Natural killer cell (primary cell): ENCODE data around the gene RICTOR. TPM values are rescaled to one million over a fixed set of nuclear protein-coding genes. Genes with fewer than 3 reads are reported as not detected.
A peak's percentile ranks its signal among the peaks of the same experiment; 100 is the strongest.

Experiments used
- ATAC-seq, 3 donors: fragments of 150-1000 bp in 2 of 3; fragments of 200-7000 bp in 1 of 3; cut with Tn5 transposase; 1 replicate in 1 of 3; 2 replicates in 2 of 3; pipeline ENCODE4 v1.10.0; 2021; ENCODE audit warnings: mild to moderate bottlenecking in 2 of 3, moderate library complexity in 2 of 3
- DNase-seq, 2 donors: peaks; one replicate each; pipeline versions ENCODE4 v3.0.0 to v3.0.0-alpha.2; 2013 to 2021; ENCODE audit warnings: mixed read lengths in 1 of 2
- H3K27ac ChIP-seq: one replicate; pipeline ENCODE4 v1.5.1; 2013; ENCODE audit warnings: mild to moderate bottlenecking, low read length
- H3K27me3 ChIP-seq: one replicate; pipeline ENCODE4 v1.6.1; 2013; ENCODE audit warnings: low read length; ENCODE audit not compliant: control insufficient read depth, insufficient read depth
- H3K36me3 ChIP-seq: one replicate; pipeline ENCODE4 v1.6.1; 2013; ENCODE audit warnings: low read length; ENCODE audit not compliant: control insufficient read depth, insufficient read depth
- H3K4me1 ChIP-seq: one replicate; pipeline ENCODE4 v1.6.1; 2013; ENCODE audit warnings: low read length; ENCODE audit not compliant: control insufficient read depth, insufficient read depth
- H3K4me3 ChIP-seq: one replicate; pipeline ENCODE4 v1.5.1; 2013; ENCODE audit warnings: low read length
- H3K9me3 ChIP-seq: one replicate; pipeline ENCODE4 v1.6.1; 2013; ENCODE audit warnings: low read length; ENCODE audit not compliant: control insufficient read depth, insufficient read depth
- H3K27ac Mint-ChIP-seq, 2 donors: one replicate each; pipeline ENCODE4 v1.8.0; 2022; ENCODE audit warnings: mild to moderate bottlenecking in 2 of 2, mixed read lengths in 2 of 2, moderate library complexity in 1 of 2
- H3K27me3 Mint-ChIP-seq, 2 donors: one replicate each; pipeline ENCODE4 v1.8.0; 2022; ENCODE audit warnings: low read depth in 2 of 2, mixed read lengths in 2 of 2
- H3K36me3 Mint-ChIP-seq: one replicate; pipeline ENCODE4 v1.8.0; 2022; ENCODE audit warnings: mixed read lengths
- H3K4me1 Mint-ChIP-seq, 2 donors: one replicate each; pipeline ENCODE4 v1.8.0; 2022; ENCODE audit warnings: mixed read lengths in 2 of 2
- H3K4me3 Mint-ChIP-seq: one replicate; pipeline ENCODE4 v1.8.0; 2022; ENCODE audit warnings: mild to moderate bottlenecking, moderate library complexity, mixed read lengths
- H3K9me3 Mint-ChIP-seq, 2 donors: one replicate each; pipeline ENCODE4 v1.8.0; 2022; ENCODE audit warnings: mixed read lengths in 2 of 2
- WGBS: methylation state at CpG from one replicate; pipeline ENCODE4 v1.1.7; 2013; ENCODE audit warnings: missing lambda C conversion rate; ENCODE audit not compliant: insufficient coverage; 5-methylcytosine and 5-hydroxymethylcytosine counted together
- intact Hi-C: fragments of 100-400 bp; cut with micrococcal nuclease; formaldehyde crosslinking; loops from one replicate; pipeline ENCODE4 v1.14.2; 2022
- total RNA-seq, 4 donors: library from RNA; stranded (reverse); fragments of 120-200 nt in 1 of 4; gene quantifications; one replicate each; pipeline versions ENCODE4 v1.2.3 to v1.2.4, GENCODE V29; 2013 to 2022
- TF ChIP-seq, protein P1 (sequence below): fragments of 200-600 bp; IDR thresholded peaks from one replicate; pipeline ENCODE4 v1.8.0; 2022; ENCODE audit warnings: antibody characterized with exemption

RICTOR gene
- total RNA-seq, 3 donors from 2014 or later (not counting 1 experiment from before 2014, with no cell fraction given), result 103 to 105 (median 103) TPM

DNA sequence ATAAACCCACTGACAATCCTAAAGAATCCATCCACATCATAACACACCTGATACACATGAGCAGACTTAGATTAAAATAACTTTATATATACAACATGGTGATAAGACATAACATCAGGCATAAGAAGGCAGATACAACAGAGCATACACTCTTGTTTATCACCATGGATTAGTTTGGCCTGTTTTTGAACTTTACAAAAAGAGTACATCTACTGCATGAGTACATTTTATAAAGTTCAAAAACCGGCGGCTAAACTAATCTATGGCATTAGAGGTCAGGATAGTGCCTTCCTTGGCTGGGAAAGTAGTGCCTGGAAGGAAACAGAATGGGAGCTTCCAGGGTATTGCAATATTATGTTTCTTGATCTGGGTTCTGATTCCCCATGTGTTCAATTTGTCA is 15.1 kb downstream of the RICTOR start:
- H3K27ac Mint-ChIP-seq, result peak overlapping the region; percentile 79 to 86
- intact Hi-C loops, result loop anchor here (2.0 kb wide), 1 partner anchor 14 kb away; no protein-coding TSS in a partner anchor

DNA sequence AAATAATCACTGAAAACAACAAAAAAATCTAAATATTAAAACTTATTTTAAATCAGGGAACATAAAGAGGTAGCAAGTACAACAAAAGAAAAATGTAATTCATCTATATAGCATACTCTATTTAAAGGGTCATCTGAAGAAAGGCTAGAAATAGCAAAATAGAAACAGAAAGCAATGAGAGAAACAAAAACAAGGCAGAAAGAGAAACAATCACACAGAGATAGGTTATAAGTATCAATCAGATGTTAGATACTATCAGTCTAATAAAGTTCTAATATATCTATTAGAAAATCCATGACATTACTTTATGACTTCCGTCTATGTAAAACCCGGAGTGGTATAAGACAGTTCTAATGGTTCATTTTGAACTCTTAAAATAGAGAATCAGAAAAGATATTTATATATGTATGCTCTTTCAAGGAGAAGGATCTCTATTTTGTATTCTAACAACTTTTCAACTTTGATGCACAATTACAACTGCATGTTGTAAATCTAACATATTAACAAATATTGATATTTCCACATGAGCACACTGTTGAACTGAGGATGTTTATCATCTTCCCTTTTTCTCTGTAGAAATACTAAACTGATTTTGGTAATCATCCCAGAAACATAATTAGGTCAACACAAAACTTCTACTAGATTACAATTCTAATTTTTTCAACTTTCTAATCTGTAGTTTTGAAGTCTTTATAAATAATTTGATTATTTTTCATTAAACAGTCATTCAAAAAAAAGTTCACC is 15.8 kb downstream of the RICTOR start:
- Mint-ChIP-seq H3K36me3 (no peaks in the 10 kb centered on the region), H3K27me3 (no peaks in the 10 kb centered on the region), H3K27ac (peak overlapping the region; percentile 79 to 86), H3K9me3 (no peaks in the 10 kb centered on the region), H3K4me1 (peaks cover 53 to 61% of the 10 kb centered on the region in 2 donors), H3K4me3 (peak overlapping the region; percentile 79)
- Histone ChIP-seq H3K27ac (peak overlapping the region; percentile 45), H3K36me3 (peaks cover 8% of the 10 kb centered on the region), H3K27me3 (no peaks in the 10 kb centered on the region), H3K4me3 (peak overlapping the region; percentile 30), H3K4me1 (no peaks in the 10 kb centered on the region), H3K9me3 (no peaks in the 10 kb centered on the region)
- TF ChIP-seq, protein P1, sequence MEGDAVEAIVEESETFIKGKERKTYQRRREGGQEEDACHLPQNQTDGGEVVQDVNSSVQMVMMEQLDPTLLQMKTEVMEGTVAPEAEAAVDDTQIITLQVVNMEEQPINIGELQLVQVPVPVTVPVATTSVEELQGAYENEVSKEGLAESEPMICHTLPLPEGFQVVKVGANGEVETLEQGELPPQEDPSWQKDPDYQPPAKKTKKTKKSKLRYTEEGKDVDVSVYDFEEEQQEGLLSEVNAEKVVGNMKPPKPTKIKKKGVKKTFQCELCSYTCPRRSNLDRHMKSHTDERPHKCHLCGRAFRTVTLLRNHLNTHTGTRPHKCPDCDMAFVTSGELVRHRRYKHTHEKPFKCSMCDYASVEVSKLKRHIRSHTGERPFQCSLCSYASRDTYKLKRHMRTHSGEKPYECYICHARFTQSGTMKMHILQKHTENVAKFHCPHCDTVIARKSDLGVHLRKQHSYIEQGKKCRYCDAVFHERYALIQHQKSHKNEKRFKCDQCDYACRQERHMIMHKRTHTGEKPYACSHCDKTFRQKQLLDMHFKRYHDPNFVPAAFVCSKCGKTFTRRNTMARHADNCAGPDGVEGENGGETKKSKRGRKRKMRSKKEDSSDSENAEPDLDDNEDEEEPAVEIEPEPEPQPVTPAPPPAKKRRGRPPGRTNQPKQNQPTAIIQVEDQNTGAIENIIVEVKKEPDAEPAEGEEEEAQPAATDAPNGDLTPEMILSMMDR, result no peak
- no peak for DNase-seq
- peak; percentile 50 to 61 (median 58) for ATAC-seq
- WGBS, result no CpG with 5 or more reads among the region's 2 CpGs
- intact Hi-C loops, result loop anchor here (2.0 kb wide), 1 partner anchor 14 kb away; no protein-coding TSS in a partner anchor

More for the DNA sequence above, 15.1 kb downstream of the RICTOR start:
- no peaks in the 10 kb centered on the region for H3K9me3 ChIP-seq
- no peaks in the 10 kb centered on the region for H3K27me3 Mint-ChIP-seq
- H3K36me3 Mint-ChIP-seq, result no peaks in the 10 kb centered on the region
- peak overlapping the region; percentile 45 for H3K27ac ChIP-seq
- H3K4me3 ChIP-seq, result no peak overlapping the region
- WGBS, result 90% methylated on average over 2 of the region's 2 CpGs
- TF ChIP-seq, protein P1, result no peak
- peak overlapping the region; percentile 49 for H3K4me3 Mint-ChIP-seq
- no peaks in the 10 kb centered on the region for H3K9me3 Mint-ChIP-seq
- H3K27me3 ChIP-seq, result no peaks in the 10 kb centered on the region
- H3K4me1 ChIP-seq, result no peaks in the 10 kb centered on the region
- peaks cover 57 to 62% of the 10 kb centered on the region in 2 donors for H3K4me1 Mint-ChIP-seq
- DNase-seq, result no peak
- no peak for ATAC-seq
- H3K36me3 ChIP-seq, result peaks cover 8% of the 10 kb centered on the region

DNA sequence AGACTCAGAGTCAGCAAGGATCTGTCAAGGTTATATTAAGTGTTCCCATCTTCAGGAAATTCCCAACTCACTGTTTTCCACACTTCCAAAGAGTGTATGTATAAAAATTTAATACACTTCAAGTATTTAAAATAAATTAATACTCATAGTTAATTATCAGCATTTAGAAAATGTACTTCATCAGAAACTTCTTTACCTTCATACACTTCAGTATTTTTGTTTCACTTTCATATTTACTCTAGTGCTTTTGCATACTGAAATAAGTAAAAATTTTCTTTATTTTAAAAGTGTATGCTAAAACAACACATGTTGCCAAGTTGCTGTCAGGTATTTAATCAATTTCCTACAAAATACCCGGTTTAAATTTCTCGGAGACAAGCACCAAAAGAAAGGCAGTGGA is 16.5 kb downstream of the RICTOR start:
- H3K36me3 Mint-ChIP-seq, result no peaks in the 10 kb centered on the region
- WGBS, result 10% methylated on average over 2 of the region's 2 CpGs
- peak overlapping the region; percentile 48 for H3K27ac ChIP-seq
- H3K4me1 ChIP-seq, result no peaks in the 10 kb centered on the region
- no peaks in the 10 kb centered on the region for H3K9me3 Mint-ChIP-seq
- TF ChIP-seq, protein P1, result no peak
- DNase-seq (peak in 1 of 2 donors; percentile 25), ATAC-seq (peak; percentile 52 to 56 (median 55))
- peaks cover 47 to 57% of the 10 kb centered on the region in 2 donors for H3K4me1 Mint-ChIP-seq
- intact Hi-C loops, result loop anchor here (2.0 kb wide), 1 partner anchor 15 kb away; no protein-coding TSS in a partner anchor
- H3K27ac Mint-ChIP-seq, result peak overlapping the region; percentile 79 to 86
- peaks cover 8% of the 10 kb centered on the region for H3K36me3 ChIP-seq
- H3K4me3 Mint-ChIP-seq, result peak overlapping the region; percentile 79
- no peaks in the 10 kb centered on the region for H3K9me3 ChIP-seq
- H3K4me3 ChIP-seq, result peak overlapping the region; percentile 30
- H3K27me3 Mint-ChIP-seq, result no peaks in the 10 kb centered on the region
- H3K27me3 ChIP-seq, result no peaks in the 10 kb centered on the region
